WTC11 (cell line): ENCODE data around the gene TRIP12. TPM values are rescaled to one million over a fixed set of nuclear protein-coding genes. Genes with fewer than 3 reads are reported as not detected.

Source experiments
- ATAC-seq: fragments of 200-7000 bp; cut with Tn5 transposase; 2 replicates; pipeline ENCODE4 v1.10.0; 2021; ENCODE audit warnings: mild to moderate bottlenecking, moderate library complexity
- CTCF ChIA-PET: fragments of 300-600 bp; sonication (Branson Sonifier 250); formaldehyde crosslinking; loops from one replicate; lab custom pipeline; 2021; ENCODE audit warnings: antibody characterized with exemption; lab: Charles Lee
- POLR2A ChIA-PET: fragments of 350-600 bp; sonication (Branson Sonifier 250); formaldehyde crosslinking; loops from one replicate; lab custom pipeline; 2021; ENCODE audit warnings: antibody characterized with exemption; lab: Charles Lee
- DNase-seq: peaks from one replicate; pipeline ENCODE4 v3.0.0; 2021; ENCODE audit warnings: low spot score
- H3K27ac Mint-ChIP-seq: 2 replicates; pipeline ENCODE4 v1.8.0; 2021; ENCODE audit warnings: mixed read lengths
- H3K27me3 Mint-ChIP-seq: 2 replicates; pipeline ENCODE4 v1.8.0; 2021; ENCODE audit warnings: low read depth, mild to moderate bottlenecking, moderate library complexity, mixed read lengths
- H3K36me3 Mint-ChIP-seq: 2 replicates; pipeline ENCODE4 v1.8.0; 2021; ENCODE audit warnings: mixed read lengths
- H3K4me1 Mint-ChIP-seq: 2 replicates; pipeline ENCODE4 v1.8.0; 2022; ENCODE audit warnings: mixed read lengths
- H3K4me3 Mint-ChIP-seq: 2 replicates; pipeline ENCODE4 v1.8.0; 2021; ENCODE audit warnings: mild to moderate bottlenecking, moderate library complexity, mixed read lengths
- H3K9me3 Mint-ChIP-seq: 2 replicates; pipeline ENCODE4 v1.8.0; 2021; ENCODE audit warnings: mixed read lengths
- CREB1 ChIP-seq: sonication (generic); formaldehyde crosslinking; IDR thresholded peaks from 2 replicates; pipeline ENCODE4 v1.8.0; 2023; ENCODE audit warnings: mild to moderate bottlenecking, missing genetic modification reagents
- EMX1 ChIP-seq: fragments of 250-450 bp; sonication (Bioruptor Pico); IDR thresholded peaks from 2 replicates; pipeline ENCODE4 v1.8.0; 2021; ENCODE audit warnings: mild to moderate bottlenecking
- ESRRA ChIP-seq: sonication (generic); formaldehyde crosslinking; IDR thresholded peaks from 2 replicates; pipeline ENCODE4 v1.8.1; 2022; ENCODE audit warnings: mild to moderate bottlenecking, missing genetic modification reagents, borderline replicate concordance
- GRHL2 ChIP-seq: fragments of 250-450 bp; sonication (Bioruptor Pico); IDR thresholded peaks from 2 replicates; pipeline ENCODE4 v1.8.0; 2022; ENCODE audit warnings: mild to moderate bottlenecking, moderate library complexity; ENCODE audit not compliant: insufficient replicate concordance, severe bottlenecking
- GTF2I ChIP-seq: fragments of 250-450 bp; sonication (Bioruptor Pico); conservative IDR thresholded peaks from 2 replicates; pipeline ENCODE4 v1.4.0; 2021; ENCODE audit warnings: mild to moderate bottlenecking
- NFYB ChIP-seq: sonication (generic); formaldehyde crosslinking; conservative IDR thresholded peaks from 2 replicates; pipeline ENCODE4 v1.8.0; 2022; ENCODE audit warnings: low read depth, missing genetic modification reagents
- PRRX2 ChIP-seq: fragments of 250-450 bp; sonication (Bioruptor Pico); IDR thresholded peaks from 2 replicates; pipeline ENCODE4 v1.8.0; 2021; ENCODE audit warnings: mild to moderate bottlenecking
- SMAD4 ChIP-seq: sonication (generic); formaldehyde crosslinking; IDR thresholded peaks from 2 replicates; pipeline ENCODE4 v1.8.0; 2022; ENCODE audit warnings: mild to moderate bottlenecking, missing genetic modification reagents
- ZBTB21 ChIP-seq: sonication (generic); formaldehyde crosslinking; IDR thresholded peaks from 2 replicates; pipeline ENCODE4 v1.8.1; 2023; ENCODE audit warnings: mild to moderate bottlenecking, missing genetic modification reagents, borderline replicate concordance
- ZNF219 ChIP-seq: sonication (generic); formaldehyde crosslinking; IDR thresholded peaks from 2 replicates; pipeline ENCODE4 v1.8.0; 2023; ENCODE audit warnings: missing genetic modification reagents, mild to moderate bottlenecking, borderline replicate concordance
- ZNF263 ChIP-seq: sonication (generic); formaldehyde crosslinking; IDR thresholded peaks from 2 replicates; pipeline ENCODE4 v1.8.1; 2022; ENCODE audit warnings: low read depth, mild to moderate bottlenecking, moderate library complexity, missing genetic modification reagents
- ZNF416 ChIP-seq: fragments of 250-450 bp; sonication (Bioruptor Pico); IDR thresholded peaks from 2 replicates; pipeline ENCODE4 v1.9.0; 2021; ENCODE audit warnings: mild to moderate bottlenecking, inconsistent platforms
- ZNF671 ChIP-seq: fragments of 250-450 bp; sonication (Bioruptor Pico); IDR thresholded peaks from 2 replicates; pipeline ENCODE4 v1.8.0; 2021; ENCODE audit warnings: mild to moderate bottlenecking
- total RNA-seq: library from RNA; stranded (reverse); gene quantifications from 3 replicates; pipeline ENCODE4 v1.2.3, GENCODE V29; 2021
- TF ChIP-seq, protein P1 (sequence below): sonication (generic); formaldehyde crosslinking; IDR thresholded peaks from 2 replicates; pipeline ENCODE4 v1.8.1; 2022; ENCODE audit warnings: low read depth, mild to moderate bottlenecking, moderate library complexity, missing genetic modification reagents, borderline replicate concordance
- TF ChIP-seq, protein P2 (sequence below): sonication (generic); formaldehyde crosslinking; IDR thresholded peaks from 2 replicates; pipeline ENCODE4 v1.8.0; 2022; ENCODE audit warnings: mild to moderate bottlenecking, missing genetic modification reagents
- TF ChIP-seq, protein P3 (sequence below): sonication (generic); formaldehyde crosslinking; IDR thresholded peaks from 2 replicates; pipeline ENCODE4 v1.8.0; 2022; ENCODE audit warnings: mild to moderate bottlenecking, missing genetic modification reagents
- TF ChIP-seq, protein P4 (sequence below): sonication (generic); formaldehyde crosslinking; IDR thresholded peaks from 2 replicates; pipeline ENCODE4 v1.8.1; 2022; ENCODE audit warnings: mild to moderate bottlenecking, moderate library complexity, missing genetic modification reagents
- TF ChIP-seq, protein P5 (sequence below): sonication (generic); formaldehyde crosslinking; IDR thresholded peaks from 2 replicates; pipeline ENCODE4 v1.8.1; 2023; ENCODE audit warnings: mild to moderate bottlenecking, moderate library complexity, missing genetic modification reagents
- TF ChIP-seq, protein P6 (sequence below): sonication (generic); formaldehyde crosslinking; IDR thresholded peaks from 2 replicates; pipeline ENCODE4 v1.8.0; 2023; ENCODE audit warnings: mild to moderate bottlenecking, missing genetic modification reagents

TRIP12 gene
- total RNA-seq, 1 experiment from 2014 or later, result 149 TPM

DNA sequence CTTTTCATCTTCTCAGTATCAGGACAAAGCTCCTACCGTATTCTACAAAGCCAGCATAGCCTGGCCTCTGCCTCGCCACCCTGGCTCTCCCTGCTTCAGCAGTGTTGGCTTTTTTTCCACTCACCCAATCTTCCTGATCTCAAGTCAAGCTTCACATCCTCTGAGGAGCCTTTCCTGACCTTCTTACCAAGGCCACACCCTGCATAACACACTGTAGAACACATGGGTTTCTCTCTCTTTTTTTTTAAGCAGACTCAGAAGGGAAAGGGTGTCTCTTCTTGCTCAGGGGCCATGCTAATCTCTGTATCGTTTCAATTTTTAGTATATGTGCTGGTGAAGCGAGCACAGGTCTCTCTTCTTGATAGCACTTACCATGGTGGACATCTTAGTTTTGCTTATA, 15.7 kb upstream of the TRIP12 start:
- no peaks in the 10 kb centered on the region for H3K27me3 Mint-ChIP-seq
- H3K9me3 Mint-ChIP-seq, result peaks cover 3% of the 10 kb centered on the region; the same call in 1 of the 2 replicates
- ATAC-seq, result no peak

DNA sequence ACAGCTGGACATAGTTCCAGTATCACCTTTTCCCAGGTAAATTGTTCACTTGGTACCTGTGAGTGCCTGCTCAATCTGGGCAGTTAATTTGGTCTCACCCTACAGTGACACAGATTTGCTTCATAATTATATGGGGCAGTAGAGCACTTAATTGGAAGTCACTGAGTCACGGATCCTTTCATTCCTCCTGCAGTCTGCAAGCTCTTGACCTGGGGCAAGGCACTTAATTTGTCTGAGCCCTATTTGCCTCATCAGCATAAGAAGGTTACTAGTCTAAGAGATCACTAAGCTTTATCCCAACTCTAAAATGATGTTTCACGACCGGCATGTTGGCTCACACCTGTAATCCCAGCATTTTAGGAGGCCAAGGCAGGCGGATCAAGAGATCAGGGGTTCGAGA, 9.4 kb upstream of the TRIP12 start:
- H3K9me3 Mint-ChIP-seq, result peaks cover 3% of the 10 kb centered on the region; the same call in 1 of the 2 replicates
- TF ChIP-seq, protein P1, sequence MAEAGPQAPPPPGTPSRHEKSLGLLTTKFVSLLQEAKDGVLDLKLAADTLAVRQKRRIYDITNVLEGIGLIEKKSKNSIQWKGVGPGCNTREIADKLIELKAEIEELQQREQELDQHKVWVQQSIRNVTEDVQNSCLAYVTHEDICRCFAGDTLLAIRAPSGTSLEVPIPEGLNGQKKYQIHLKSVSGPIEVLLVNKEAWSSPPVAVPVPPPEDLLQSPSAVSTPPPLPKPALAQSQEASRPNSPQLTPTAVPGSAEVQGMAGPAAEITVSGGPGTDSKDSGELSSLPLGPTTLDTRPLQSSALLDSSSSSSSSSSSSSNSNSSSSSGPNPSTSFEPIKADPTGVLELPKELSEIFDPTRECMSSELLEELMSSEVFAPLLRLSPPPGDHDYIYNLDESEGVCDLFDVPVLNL (CRISPR knock-in tag), result no peak
- TF ChIP-seq, protein P2, sequence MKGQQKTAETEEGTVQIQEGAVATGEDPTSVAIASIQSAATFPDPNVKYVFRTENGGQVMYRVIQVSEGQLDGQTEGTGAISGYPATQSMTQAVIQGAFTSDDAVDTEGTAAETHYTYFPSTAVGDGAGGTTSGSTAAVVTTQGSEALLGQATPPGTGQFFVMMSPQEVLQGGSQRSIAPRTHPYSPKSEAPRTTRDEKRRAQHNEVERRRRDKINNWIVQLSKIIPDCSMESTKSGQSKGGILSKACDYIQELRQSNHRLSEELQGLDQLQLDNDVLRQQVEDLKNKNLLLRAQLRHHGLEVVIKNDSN (CRISPR knock-in tag), result no peak
- TF ChIP-seq CREB1 (CRISPR knock-in tag) (no peak), ZBTB21 (CRISPR knock-in tag) (no peak), GRHL2 (no peak), GTF2I (no peak)
- ChIA-PET CTCF (no interaction called here), POLR2A (no interaction called here)
- no peaks in the 10 kb centered on the region for H3K27me3 Mint-ChIP-seq
- H3K36me3 Mint-ChIP-seq, result peaks cover 4% of the 10 kb centered on the region
- no peak overlapping the region for H3K4me3 Mint-ChIP-seq
- 0 out of 2 replicates have a peak, but pooled peaks cover 3% of the 10 kb centered on the region for H3K4me1 Mint-ChIP-seq
- ATAC-seq, result no peak
- no peak for DNase-seq
- no peak overlapping the region for H3K27ac Mint-ChIP-seq

More for the DNA sequence above, 15.7 kb upstream of the TRIP12 start:
- H3K36me3 Mint-ChIP-seq, result peaks cover 4% of the 10 kb centered on the region
- DNase-seq, result no peak
- H3K27ac Mint-ChIP-seq, result 0 out of 2 replicates have a peak overlapping the region, but pooled peaks have one; percentile 31
- CTCF ChIA-PET, result no interaction called here
- TF ChIP-seq ESRRA (no peak), NFYB (CRISPR knock-in tag) (no peak), PRRX2 (no peak), ZNF263 (no peak), EMX1 (CRISPR knock-in tag) (no peak), ZNF416 (no peak), ZNF219 (no peak), ZNF671 (no peak), SMAD4 (no peak)
- TF ChIP-seq, protein P3, sequence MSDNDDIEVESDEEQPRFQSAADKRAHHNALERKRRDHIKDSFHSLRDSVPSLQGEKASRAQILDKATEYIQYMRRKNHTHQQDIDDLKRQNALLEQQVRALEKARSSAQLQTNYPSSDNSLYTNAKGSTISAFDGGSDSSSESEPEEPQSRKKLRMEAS (CRISPR knock-in tag), result no peak
- TF ChIP-seq, protein P4, sequence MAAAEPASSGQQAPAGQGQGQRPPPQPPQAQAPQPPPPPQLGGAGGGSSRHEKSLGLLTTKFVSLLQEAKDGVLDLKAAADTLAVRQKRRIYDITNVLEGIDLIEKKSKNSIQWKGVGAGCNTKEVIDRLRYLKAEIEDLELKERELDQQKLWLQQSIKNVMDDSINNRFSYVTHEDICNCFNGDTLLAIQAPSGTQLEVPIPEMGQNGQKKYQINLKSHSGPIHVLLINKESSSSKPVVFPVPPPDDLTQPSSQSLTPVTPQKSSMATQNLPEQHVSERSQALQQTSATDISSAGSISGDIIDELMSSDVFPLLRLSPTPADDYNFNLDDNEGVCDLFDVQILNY, result no peak
- TF ChIP-seq, protein P5, sequence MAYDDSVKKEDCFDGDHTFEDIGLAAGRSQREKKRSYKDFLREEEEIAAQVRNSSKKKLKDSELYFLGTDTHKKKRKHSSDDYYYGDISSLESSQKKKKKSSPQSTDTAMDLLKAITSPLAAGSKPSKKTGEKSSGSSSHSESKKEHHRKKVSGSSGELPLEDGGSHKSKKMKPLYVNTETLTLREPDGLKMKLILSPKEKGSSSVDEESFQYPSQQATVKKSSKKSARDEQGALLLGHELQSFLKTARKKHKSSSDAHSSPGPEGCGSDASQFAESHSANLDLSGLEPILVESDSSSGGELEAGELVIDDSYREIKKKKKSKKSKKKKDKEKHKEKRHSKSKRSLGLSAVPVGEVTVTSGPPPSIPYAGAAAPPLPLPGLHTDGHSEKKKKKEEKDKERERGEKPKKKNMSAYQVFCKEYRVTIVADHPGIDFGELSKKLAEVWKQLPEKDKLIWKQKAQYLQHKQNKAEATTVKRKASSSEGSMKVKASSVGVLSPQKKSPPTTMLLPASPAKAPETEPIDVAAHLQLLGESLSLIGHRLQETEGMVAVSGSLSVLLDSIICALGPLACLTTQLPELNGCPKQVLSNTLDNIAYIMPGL (CRISPR knock-in tag), result no peak
- TF ChIP-seq, protein P6, sequence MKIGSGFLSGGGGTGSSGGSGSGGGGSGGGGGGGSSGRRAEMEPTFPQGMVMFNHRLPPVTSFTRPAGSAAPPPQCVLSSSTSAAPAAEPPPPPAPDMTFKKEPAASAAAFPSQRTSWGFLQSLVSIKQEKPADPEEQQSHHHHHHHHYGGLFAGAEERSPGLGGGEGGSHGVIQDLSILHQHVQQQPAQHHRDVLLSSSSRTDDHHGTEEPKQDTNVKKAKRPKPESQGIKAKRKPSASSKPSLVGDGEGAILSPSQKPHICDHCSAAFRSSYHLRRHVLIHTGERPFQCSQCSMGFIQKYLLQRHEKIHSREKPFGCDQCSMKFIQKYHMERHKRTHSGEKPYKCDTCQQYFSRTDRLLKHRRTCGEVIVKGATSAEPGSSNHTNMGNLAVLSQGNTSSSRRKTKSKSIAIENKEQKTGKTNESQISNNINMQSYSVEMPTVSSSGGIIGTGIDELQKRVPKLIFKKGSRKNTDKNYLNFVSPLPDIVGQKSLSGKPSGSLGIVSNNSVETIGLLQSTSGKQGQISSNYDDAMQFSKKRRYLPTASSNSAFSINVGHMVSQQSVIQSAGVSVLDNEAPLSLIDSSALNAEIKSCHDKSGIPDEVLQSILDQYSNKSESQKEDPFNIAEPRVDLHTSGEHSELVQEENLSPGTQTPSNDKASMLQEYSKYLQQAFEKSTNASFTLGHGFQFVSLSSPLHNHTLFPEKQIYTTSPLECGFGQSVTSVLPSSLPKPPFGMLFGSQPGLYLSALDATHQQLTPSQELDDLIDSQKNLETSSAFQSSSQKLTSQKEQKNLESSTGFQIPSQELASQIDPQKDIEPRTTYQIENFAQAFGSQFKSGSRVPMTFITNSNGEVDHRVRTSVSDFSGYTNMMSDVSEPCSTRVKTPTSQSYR (CRISPR knock-in tag), result no peak
- POLR2A ChIA-PET, result interaction anchor here (0.7 kb wide), 1 partner anchor 171 kb away, joined by 3 read pairs; no protein-coding TSS in a partner anchor
- no peak overlapping the region for H3K4me3 Mint-ChIP-seq
- no peaks in the 10 kb centered on the region for H3K4me1 Mint-ChIP-seq
